Neural crest cell (in vitro differentiated cells): ENCODE results near the gene ERCC6. TPM values are rescaled to one million over a fixed set of nuclear protein-coding genes. Genes with fewer than 3 reads are reported as not detected.

Experiments used
- DNase-seq: peaks from one replicate; pipeline ENCODE4 v3.0.0; 2021; ENCODE audit warnings: low read depth, mixed read lengths, low spot score
- H3K27ac Mint-ChIP-seq: one replicate; pipeline ENCODE4 v1.8.0; 2021; ENCODE audit warnings: mild to moderate bottlenecking, mixed read lengths; ENCODE audit not compliant: unreplicated experiment
- H3K27me3 Mint-ChIP-seq: 2 replicates; pipeline ENCODE4 v1.8.0; 2021; ENCODE audit warnings: low read depth, mild to moderate bottlenecking, mixed read lengths
- H3K36me3 Mint-ChIP-seq: 2 replicates; pipeline ENCODE4 v1.8.0; 2021; ENCODE audit warnings: low read depth, mild to moderate bottlenecking, mixed read lengths
- H3K4me1 Mint-ChIP-seq: 2 replicates; pipeline ENCODE4 v1.8.0; 2021; ENCODE audit warnings: mixed read lengths
- H3K4me3 Mint-ChIP-seq: one replicate; pipeline ENCODE4 v1.8.0; 2021; ENCODE audit warnings: mild to moderate bottlenecking, mixed read lengths
- H3K9me3 Mint-ChIP-seq: 2 replicates; pipeline ENCODE4 v1.8.0; 2021; ENCODE audit warnings: mixed read lengths
- CTCF ChIP-seq: fragments of 200-600 bp; sonication (generic); conservative IDR thresholded peaks from 2 replicates; pipeline ENCODE4 v1.5.0; 2021; ENCODE audit warnings: antibody characterized with exemption, mild to moderate bottlenecking
- total RNA-seq: library from RNA; stranded (reverse); gene quantifications from 2 replicates; pipeline ENCODE4 v1.2.1, GENCODE V29; 2021

The ERCC6 gene
- total RNA-seq, 1 donor from 2014 or later, result 19.7 TPM

- no peak overlapping the region for H3K27ac Mint-ChIP-seq
- H3K27me3 Mint-ChIP-seq, result no peaks in the 10 kb centered on the region
- H3K9me3 Mint-ChIP-seq, result no peaks in the 10 kb centered on the region
- H3K4me1 Mint-ChIP-seq, result peaks cover 14% of the 10 kb centered on the region
- no peak for TF ChIP-seq CTCF
- peaks cover 12% of the 10 kb centered on the region for H3K36me3 Mint-ChIP-seq
- DNase-seq, result no peak
- no peak overlapping the region for H3K4me3 Mint-ChIP-seq
Observed at GRCh38 chr10:49484486-49485235, 54.3 kb downstream of the ERCC6 start.

- no peak for DNase-seq
- no peak for TF ChIP-seq CTCF
- Mint-ChIP-seq H3K4me3 (no peak overlapping the region), H3K4me1 (peaks cover 7% of the 10 kb centered on the region), H3K9me3 (no peaks in the 10 kb centered on the region), H3K27ac (no peak overlapping the region), H3K36me3 (peaks cover 37% of the 10 kb centered on the region), H3K27me3 (no peaks in the 10 kb centered on the region)
Observed at GRCh38 chr10:49478819-49479218, 60.1 kb downstream of the ERCC6 start.

DNA sequence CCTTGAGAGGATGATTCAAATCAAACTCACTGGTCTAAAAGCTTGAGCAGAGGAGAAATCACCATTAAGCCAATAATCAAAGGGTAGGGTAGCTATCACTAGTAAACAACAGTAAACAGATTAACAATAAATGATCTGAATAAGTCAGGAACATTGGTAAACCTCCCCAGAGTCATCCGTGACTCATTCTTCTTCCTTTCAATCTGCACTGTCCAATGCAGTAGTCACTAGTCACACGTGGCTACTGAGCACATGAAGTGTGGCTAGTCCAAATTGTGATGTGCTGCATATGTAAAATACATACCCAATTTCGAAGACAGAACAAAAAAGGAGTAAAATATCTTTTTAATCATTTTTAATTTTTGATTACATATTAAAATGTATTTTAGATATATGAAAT is 64.0 kb downstream of the ERCC6 start:
- Mint-ChIP-seq H3K27ac (no peak overlapping the region), H3K9me3 (no peaks in the 10 kb centered on the region), H3K36me3 (peaks cover 38% of the 10 kb centered on the region), H3K27me3 (no peaks in the 10 kb centered on the region), H3K4me3 (no peak overlapping the region), H3K4me1 (peaks cover 7% of the 10 kb centered on the region)
- TF ChIP-seq CTCF, result no peak
- DNase-seq, result no peak

GRCh38 chr10:49471532-49471931 is 67.4 kb downstream of the ERCC6 start:
- no peak for TF ChIP-seq CTCF
- no peaks in the 10 kb centered on the region for H3K27me3 Mint-ChIP-seq
- no peaks in the 10 kb centered on the region for H3K9me3 Mint-ChIP-seq
- no peak for DNase-seq
- H3K36me3 Mint-ChIP-seq, result peaks cover 30% of the 10 kb centered on the region
- H3K27ac Mint-ChIP-seq, result no peak overlapping the region
- no peaks in the 10 kb centered on the region for H3K4me1 Mint-ChIP-seq
- no peak overlapping the region for H3K4me3 Mint-ChIP-seq

DNA sequence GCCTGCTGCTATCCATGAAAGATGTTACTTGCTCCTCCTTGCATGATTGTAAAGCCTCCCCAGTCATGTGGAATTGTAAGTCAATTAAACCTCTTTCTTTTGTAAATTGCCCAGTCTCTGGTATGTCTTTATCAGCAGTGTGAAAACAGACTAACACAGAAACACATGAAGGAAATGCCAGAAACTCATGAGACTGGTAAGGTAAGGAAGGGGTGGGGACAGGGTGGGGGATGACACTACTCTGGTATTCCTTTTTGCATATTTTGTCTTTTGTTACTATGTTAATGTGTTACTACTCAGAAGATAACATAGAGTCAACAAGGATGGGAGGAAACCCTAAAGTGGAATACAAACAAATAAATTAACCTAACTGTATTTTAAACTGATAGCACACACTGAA is 73.2 kb downstream of the ERCC6 start:
- H3K36me3 Mint-ChIP-seq, result peaks cover 40% of the 10 kb centered on the region
- no peaks in the 10 kb centered on the region for H3K4me1 Mint-ChIP-seq
- TF ChIP-seq CTCF, result no peak
- DNase-seq, result no peak
- no peaks in the 10 kb centered on the region for H3K27me3 Mint-ChIP-seq
- H3K4me3 Mint-ChIP-seq, result no peak overlapping the region
- H3K27ac Mint-ChIP-seq, result no peak overlapping the region
- peaks cover 10% of the 10 kb centered on the region for H3K9me3 Mint-ChIP-seq

Other genes starting within 250 kb of the ERCC6 start
- not detected in 2 replicates for gene C10orf71, start 240.0 kb downstream of the ERCC6 start, total RNA-seq
- gene DRGX, start 143.0 kb downstream of the ERCC6 start, total RNA-seq, result 0.18 and 0.19 TPM in 2 replicates
- 16.7 and 17.9 TPM in 2 replicates for gene SLC18A3, start 71.2 kb upstream of the ERCC6 start, total RNA-seq
- gene CHAT, start 74.9 kb upstream of the ERCC6 start, total RNA-seq, result 2.7 and 3.3 TPM in 2 replicates
- 0.14 TPM in 1 of 2 replicates, not detected in the other for gene C10orf53, start 140.5 kb upstream of the ERCC6 start, total RNA-seq
- gene OGDHL, start 223.2 kb upstream of the ERCC6 start, total RNA-seq, result 10.1 and 10.6 TPM in 2 replicates